DOHH2 (cell line): Measurements from ENCODE around the gene EARS2.

Source experiments
- H3F3A ChIP-seq: fragments of 200-600 bp; sonication (generic), shearing (Covaris generic); 2 replicates; pipeline ENCODE4 v1.6.0; 2016; ENCODE audit warnings: antibody characterized with exemption, mild to moderate bottlenecking; ENCODE audit not compliant: control insufficient read depth, insufficient read depth
- H3K27ac ChIP-seq: fragments of 200-600 bp; sonication (generic); 2 replicates; pipeline ENCODE4 v1.5.1; 2014; ENCODE audit warnings: low read depth, mild to moderate bottlenecking, low read length, moderate library complexity
- H3K27me3 ChIP-seq: fragments of 200-600 bp; sonication (generic); 2 replicates; pipeline ENCODE4 v1.6.1; 2014; ENCODE audit warnings: mild to moderate bottlenecking, low read length, mixed read lengths; ENCODE audit not compliant: control insufficient read depth
- H3K36me3 ChIP-seq: fragments of 200-600 bp; sonication (generic); 2 replicates; pipeline ENCODE4 v1.6.1; 2014; ENCODE audit warnings: mild to moderate bottlenecking, low read length, moderate library complexity, mixed read lengths; ENCODE audit not compliant: control insufficient read depth
- H3K4me1 ChIP-seq: fragments of 200-600 bp; sonication (generic); 2 replicates; pipeline ENCODE4 v1.6.1; 2014; ENCODE audit warnings: mild to moderate bottlenecking, low read length, mixed read lengths; ENCODE audit not compliant: control insufficient read depth
- H3K4me2 ChIP-seq: fragments of 200-600 bp; sonication (generic); 2 replicates; pipeline ENCODE4 v1.6.0; 2014; ENCODE audit warnings: mild to moderate bottlenecking, low read length, moderate library complexity
- H3K4me3 ChIP-seq: fragments of 200-600 bp; sonication (generic); 2 replicates; pipeline ENCODE4 v1.5.1; 2014; ENCODE audit warnings: mild to moderate bottlenecking, low read length, mixed read lengths
- H3K79me2 ChIP-seq: fragments of 200-600 bp; sonication (generic); 2 replicates; pipeline ENCODE4 v1.6.1; 2014; ENCODE audit warnings: mild to moderate bottlenecking, low read length, mixed read lengths; ENCODE audit not compliant: control insufficient read depth
- H3K9me2 ChIP-seq: fragments of 200-600 bp; sonication (generic); replicated peaks from 2 replicates; pipeline ENCODE4 v1.6.1; 2014; ENCODE audit warnings: mild to moderate bottlenecking, low read length, mixed read lengths; ENCODE audit not compliant: control insufficient read depth
- H3K9me3 ChIP-seq: fragments of 200-600 bp; sonication (generic); 2 replicates; pipeline ENCODE4 v1.6.1; 2014; ENCODE audit warnings: antibody characterized with exemption, low read length, mixed read lengths; ENCODE audit not compliant: control insufficient read depth, insufficient read depth
- H4K20me1 ChIP-seq: fragments of 200-600 bp; sonication (generic); 2 replicates; pipeline ENCODE4 v1.6.0; 2014; ENCODE audit warnings: low read depth, mild to moderate bottlenecking, antibody characterized with exemption, low read length, moderate library complexity; ENCODE audit not compliant: control insufficient read depth, insufficient read depth
- EZH2phosphoT487 ChIP-seq: fragments of 200-600 bp; sonication (generic); IDR thresholded peaks from 2 replicates; pipeline ENCODE4 v1.6.1; 2017; ENCODE audit warnings: borderline replicate concordance, mild to moderate bottlenecking, antibody characterized with exemption, low read length, moderate library complexity, mixed read lengths
- TF ChIP-seq, protein P1 (sequence below): fragments of 200-600 bp; sonication (generic); IDR thresholded peaks from one replicate; pipeline ENCODE4 v1.5.1; 2014; ENCODE audit warnings: antibody characterized with exemption, mild to moderate bottlenecking, low read depth, low read length; ENCODE audit not compliant: poor library complexity, severe bottlenecking

Gene EARS2

DNA sequence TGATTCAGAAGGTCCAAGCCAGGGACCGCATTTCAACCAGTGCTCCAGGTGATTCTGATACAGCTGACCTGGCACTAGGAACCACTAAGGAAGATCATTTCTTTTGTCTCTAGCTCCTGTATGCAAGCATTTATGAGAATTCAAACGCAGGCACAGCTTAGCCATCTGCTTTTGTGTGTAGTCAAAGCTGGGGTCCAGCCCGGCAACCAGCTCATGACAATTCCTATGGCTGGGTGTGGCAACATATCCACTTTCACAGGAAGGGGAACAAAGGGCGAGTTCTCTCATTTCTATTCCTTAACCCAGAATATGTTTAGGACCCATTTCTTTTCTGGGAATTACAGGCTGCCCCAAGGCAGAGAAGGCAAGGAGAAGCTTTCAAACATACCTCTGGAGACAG is 76.9 kb downstream of the EARS2 start:
- H3K27me3 ChIP-seq: no peaks in the 10 kb centered on the region
- H3K79me2 ChIP-seq: peaks cover 48% of the 10 kb centered on the region
- H3K9me3 ChIP-seq: no peaks in the 10 kb centered on the region
- no peak overlapping the region for H3K4me2 ChIP-seq
- no peak overlapping the region for H3K4me3 ChIP-seq
- TF ChIP-seq, protein P1, sequence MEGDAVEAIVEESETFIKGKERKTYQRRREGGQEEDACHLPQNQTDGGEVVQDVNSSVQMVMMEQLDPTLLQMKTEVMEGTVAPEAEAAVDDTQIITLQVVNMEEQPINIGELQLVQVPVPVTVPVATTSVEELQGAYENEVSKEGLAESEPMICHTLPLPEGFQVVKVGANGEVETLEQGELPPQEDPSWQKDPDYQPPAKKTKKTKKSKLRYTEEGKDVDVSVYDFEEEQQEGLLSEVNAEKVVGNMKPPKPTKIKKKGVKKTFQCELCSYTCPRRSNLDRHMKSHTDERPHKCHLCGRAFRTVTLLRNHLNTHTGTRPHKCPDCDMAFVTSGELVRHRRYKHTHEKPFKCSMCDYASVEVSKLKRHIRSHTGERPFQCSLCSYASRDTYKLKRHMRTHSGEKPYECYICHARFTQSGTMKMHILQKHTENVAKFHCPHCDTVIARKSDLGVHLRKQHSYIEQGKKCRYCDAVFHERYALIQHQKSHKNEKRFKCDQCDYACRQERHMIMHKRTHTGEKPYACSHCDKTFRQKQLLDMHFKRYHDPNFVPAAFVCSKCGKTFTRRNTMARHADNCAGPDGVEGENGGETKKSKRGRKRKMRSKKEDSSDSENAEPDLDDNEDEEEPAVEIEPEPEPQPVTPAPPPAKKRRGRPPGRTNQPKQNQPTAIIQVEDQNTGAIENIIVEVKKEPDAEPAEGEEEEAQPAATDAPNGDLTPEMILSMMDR: no peak
- no peak for TF ChIP-seq EZH2phosphoT487
- H3K27ac ChIP-seq: no peak overlapping the region
- H3K4me1 ChIP-seq: no peaks in the 10 kb centered on the region
- peaks cover 94% of the 10 kb centered on the region for H3K36me3 ChIP-seq
- no peaks in the 10 kb centered on the region for H3K9me2 ChIP-seq
- H4K20me1 ChIP-seq: peaks cover 44% of the 10 kb centered on the region
- peaks cover 18% of the 10 kb centered on the region for H3F3A ChIP-seq

DNA sequence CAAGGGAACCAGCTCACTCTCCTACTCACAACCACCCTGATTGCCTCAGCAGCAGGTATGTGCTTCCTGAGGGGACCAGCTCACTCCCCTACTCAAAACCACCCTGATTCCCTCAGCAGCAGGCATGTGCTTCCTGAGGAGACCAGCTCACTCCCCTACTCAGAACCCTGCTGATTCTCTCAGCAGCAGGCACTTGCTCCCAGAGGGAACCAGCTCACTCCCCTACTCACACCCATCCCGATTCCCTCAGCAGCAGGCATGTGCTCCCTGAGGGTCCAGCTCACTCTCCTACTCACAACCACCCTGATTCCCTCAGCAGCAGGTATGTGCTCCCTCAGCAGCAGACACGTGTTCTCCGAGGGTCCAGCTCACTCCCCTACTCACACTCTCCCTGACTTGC is 78.0 kb downstream of the EARS2 start:
- TF ChIP-seq, protein P1: no peak
- TF ChIP-seq EZH2phosphoT487: no peak
- Histone ChIP-seq H3K4me3 (no peak overlapping the region), H3K9me3 (no peaks in the 10 kb centered on the region), H3F3A (peaks cover 25% of the 10 kb centered on the region), H4K20me1 (peaks cover 40% of the 10 kb centered on the region), H3K27ac (no peak overlapping the region), H3K4me2 (no peak overlapping the region), H3K4me1 (no peaks in the 10 kb centered on the region), H3K9me2 (no peaks in the 10 kb centered on the region), H3K36me3 (peaks cover 94% of the 10 kb centered on the region), H3K79me2 (peaks cover 37% of the 10 kb centered on the region), H3K27me3 (no peaks in the 10 kb centered on the region)

DNA sequence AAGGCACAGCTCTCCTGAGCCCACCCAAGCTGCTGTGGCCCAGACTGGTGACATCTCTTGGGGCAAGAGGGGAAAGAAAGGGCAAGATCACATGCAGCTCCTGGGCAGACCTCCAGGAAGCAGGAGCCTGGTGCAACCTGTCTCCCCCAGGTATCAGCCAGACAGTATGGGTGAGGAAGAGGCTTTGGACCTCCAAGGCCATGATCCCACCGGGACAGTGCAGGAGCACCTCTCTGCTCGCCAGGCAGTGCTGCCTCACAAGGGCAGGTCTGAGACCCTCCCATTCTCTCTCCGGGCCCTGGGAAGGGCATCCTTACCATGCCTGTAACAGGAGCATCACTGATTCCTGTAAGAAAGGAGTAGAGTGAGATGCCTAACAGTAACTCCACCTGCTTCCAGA is 78.6 kb downstream of the EARS2 start:
- Histone ChIP-seq H3K4me1 (no peaks in the 10 kb centered on the region), H4K20me1 (peaks cover 41% of the 10 kb centered on the region), H3K27ac (no peak overlapping the region), H3K27me3 (no peaks in the 10 kb centered on the region), H3F3A (peaks cover 28% of the 10 kb centered on the region), H3K36me3 (peaks cover 96% of the 10 kb centered on the region), H3K79me2 (peaks cover 34% of the 10 kb centered on the region), H3K9me2 (no peaks in the 10 kb centered on the region), H3K4me2 (no peak overlapping the region), H3K4me3 (no peak overlapping the region), H3K9me3 (no peaks in the 10 kb centered on the region)
- TF ChIP-seq EZH2phosphoT487: no peak
- TF ChIP-seq, protein P1: no peak

DNA sequence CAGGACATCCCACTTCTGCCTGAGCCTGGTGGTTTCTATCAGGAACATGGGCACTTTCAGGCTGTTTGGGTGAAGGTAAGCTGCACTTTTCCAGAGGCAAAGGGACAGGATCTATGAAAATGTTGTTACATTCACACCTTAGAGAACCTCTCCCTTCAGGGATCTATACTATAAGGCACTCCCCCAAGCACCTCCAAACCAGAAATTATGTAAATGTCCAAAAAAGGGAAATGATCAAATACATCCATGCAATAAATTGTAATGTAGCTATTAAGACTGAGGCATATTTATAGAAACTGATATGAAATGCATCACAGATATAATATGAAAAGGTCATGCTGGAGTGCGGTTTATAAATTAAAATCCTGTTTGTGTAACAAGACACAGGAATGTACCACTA is 80.9 kb downstream of the EARS2 start:
- Histone ChIP-seq H4K20me1 (peaks cover 33% of the 10 kb centered on the region), H3K79me2 (peaks cover 20% of the 10 kb centered on the region), H3F3A (peaks cover 42% of the 10 kb centered on the region), H3K4me3 (no peak overlapping the region), H3K27me3 (no peaks in the 10 kb centered on the region), H3K36me3 (peaks cover 92% of the 10 kb centered on the region), H3K4me2 (no peak overlapping the region), H3K9me3 (no peaks in the 10 kb centered on the region), H3K4me1 (no peaks in the 10 kb centered on the region), H3K9me2 (no peaks in the 10 kb centered on the region), H3K27ac (no peak overlapping the region)
- no peak for TF ChIP-seq EZH2phosphoT487
- TF ChIP-seq, protein P1: no peak
